SK-N-SH treated with all-trans-retinoic acid at 6 μM for 48 hours (cell line): ENCODE results near the gene PNPO.
A peak's percentile ranks its signal among the peaks of the same experiment; 100 is the strongest.

Experiments used
- ATAC-seq: fragments of 200-7000 bp; cut with Tn5 transposase; 3 replicates; pipeline ENCODE4 v1.9.1; 2020; ENCODE audit warnings: mild to moderate bottlenecking, moderate library complexity
- ARNTL ChIP-seq: fragments of 450-650 bp; formaldehyde crosslinking; IDR thresholded peaks from 2 replicates; pipeline ENCODE4 v1.5.0; 2020; ENCODE audit warnings: low read depth, mild to moderate bottlenecking, moderate library complexity, borderline replicate concordance
- BACH2 ChIP-seq: fragments of 250-450 bp; sonication (Bioruptor Pico); IDR thresholded peaks from 2 replicates; pipeline ENCODE4 v1.9.0; 2021; ENCODE audit warnings: mild to moderate bottlenecking, borderline replicate concordance
- CSDC2 ChIP-seq: fragments of 250-450 bp; sonication (Bioruptor Pico); IDR thresholded peaks from 2 replicates; pipeline ENCODE4 v1.5.0; 2020; ENCODE audit warnings: mild to moderate bottlenecking, moderate library complexity
- GLIS3 ChIP-seq: fragments of 250-450 bp; sonication (Bioruptor Pico); IDR thresholded peaks from 2 replicates; pipeline ENCODE4 v1.5.0; 2020; ENCODE audit warnings: mild to moderate bottlenecking, moderate library complexity
- ISL1 ChIP-seq: fragments of 250-450 bp; sonication (Bioruptor Pico); IDR thresholded peaks from 2 replicates; pipeline ENCODE4 v2.1.2; 2022; ENCODE audit warnings: mild to moderate bottlenecking, moderate library complexity
- OSR1 ChIP-seq: fragments of 250-450 bp; sonication (Bioruptor Pico); IDR thresholded peaks from 2 replicates; pipeline ENCODE4 v1.8.0; 2022; ENCODE audit warnings: moderate library complexity, mild to moderate bottlenecking, inconsistent platforms
- PPARA ChIP-seq: fragments of 250-450 bp; sonication (Bioruptor Pico); IDR thresholded peaks from 2 replicates; pipeline ENCODE4 v1.5.0; 2020; ENCODE audit warnings: mild to moderate bottlenecking, borderline replicate concordance
- RARB ChIP-seq: fragments of 250-450 bp; sonication (Bioruptor Pico); IDR thresholded peaks from 2 replicates; pipeline ENCODE4 v1.8.0; 2021; ENCODE audit warnings: mild to moderate bottlenecking, moderate library complexity
- SNAI2 ChIP-seq: fragments of 250-450 bp; sonication (Bioruptor Pico); IDR thresholded peaks from 2 replicates; pipeline ENCODE4 v1.5.0; 2020; ENCODE audit warnings: mild to moderate bottlenecking, moderate library complexity
- TCF4 ChIP-seq: fragments of 250-450 bp; sonication (Bioruptor Pico); IDR thresholded peaks from 2 replicates; pipeline ENCODE4 v1.8.0; 2021; ENCODE audit warnings: mild to moderate bottlenecking, moderate library complexity, borderline replicate concordance
- TOX ChIP-seq: fragments of 250-450 bp; sonication (Bioruptor Pico); IDR thresholded peaks from 2 replicates; pipeline ENCODE4 v1.8.0; 2021; ENCODE audit warnings: mild to moderate bottlenecking, moderate library complexity, borderline replicate concordance
- ZC3H10 ChIP-seq: fragments of 250-450 bp; sonication (Bioruptor Pico); IDR thresholded peaks from 2 replicates; pipeline ENCODE4 v1.5.1; 2021; ENCODE audit warnings: mild to moderate bottlenecking, moderate library complexity
- ZFP3 ChIP-seq: fragments of 250-450 bp; sonication (Bioruptor Pico); IDR thresholded peaks from 2 replicates; pipeline ENCODE4 v1.5.0; 2020; ENCODE audit warnings: mild to moderate bottlenecking, moderate library complexity
- ZFP30 ChIP-seq: fragments of 450-650 bp; formaldehyde crosslinking; IDR thresholded peaks from 2 replicates; pipeline ENCODE4 v1.5.0; 2022; ENCODE audit warnings: mild to moderate bottlenecking, moderate library complexity
- ZNF8 ChIP-seq: fragments of 450-650 bp; formaldehyde crosslinking; IDR thresholded peaks from 2 replicates; pipeline ENCODE4 v1.5.0; 2020; ENCODE audit warnings: mild to moderate bottlenecking, moderate library complexity
- TF ChIP-seq, protein P1 (sequence below): fragments of 250-450 bp; sonication (Bioruptor Pico); IDR thresholded peaks from 2 replicates; pipeline ENCODE4 v1.5.1; 2020; ENCODE audit warnings: low read depth, mild to moderate bottlenecking, moderate library complexity
- TF ChIP-seq, protein P2 (sequence below): fragments of 250-450 bp; sonication (Bioruptor Pico); IDR thresholded peaks from 2 replicates; pipeline ENCODE4 v1.8.0; 2021; ENCODE audit warnings: low read depth, mild to moderate bottlenecking, moderate library complexity, borderline replicate concordance
- TF ChIP-seq, protein P3 (sequence below): fragments of 250-450 bp; sonication (Bioruptor Pico); IDR thresholded peaks from 2 replicates; pipeline ENCODE4 v1.8.0; 2020; ENCODE audit warnings: mild to moderate bottlenecking, moderate library complexity, borderline replicate concordance
- TF ChIP-seq, protein P4 (sequence below): fragments of 250-450 bp; sonication (Bioruptor Pico); IDR thresholded peaks from 2 replicates; pipeline ENCODE4 v1.5.0; 2020; ENCODE audit warnings: mild to moderate bottlenecking, moderate library complexity

The PNPO gene

DNA sequence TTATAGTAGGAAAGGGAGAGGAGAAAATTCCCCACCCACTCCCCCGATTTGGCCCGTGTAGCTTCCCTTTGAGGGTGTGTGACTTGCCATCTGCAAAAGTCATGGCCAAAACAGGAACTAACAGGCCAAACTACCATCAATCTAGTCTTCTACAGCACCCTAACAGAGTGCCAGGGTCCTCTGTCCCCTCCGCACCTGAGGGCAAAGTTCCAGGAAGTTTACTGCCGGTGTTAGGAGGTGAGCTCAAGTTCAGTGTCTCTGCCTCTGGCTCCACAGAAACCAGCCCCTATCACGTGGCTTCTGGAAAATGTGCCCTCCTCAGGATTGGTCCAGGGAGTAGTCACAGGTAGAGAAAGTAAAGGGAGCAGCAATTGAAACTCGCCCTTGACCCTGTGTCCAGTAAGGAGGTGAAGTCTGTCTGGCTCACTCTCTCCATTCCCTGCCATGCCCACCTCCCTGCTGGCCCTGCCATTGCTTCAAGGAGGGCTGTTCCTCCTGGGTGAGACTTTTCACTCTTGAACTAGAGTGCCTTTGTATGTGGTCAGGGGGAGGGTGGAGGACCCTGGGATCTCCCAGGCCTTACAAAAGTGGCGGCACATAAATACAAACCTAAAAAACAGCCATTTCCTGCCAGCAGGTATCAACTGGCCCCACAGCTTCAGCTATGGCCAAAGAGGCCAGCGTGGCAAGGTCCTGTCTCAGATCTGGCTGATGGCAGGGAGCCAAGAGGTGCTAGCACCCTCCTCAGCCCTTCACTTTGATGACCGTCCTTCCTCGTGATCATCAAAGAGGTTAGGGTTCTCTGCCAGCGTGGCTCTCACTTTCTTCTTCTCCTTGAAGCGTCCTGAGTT, 11.0 kb downstream of the PNPO start:
- no peak for ATAC-seq
- TF ChIP-seq, protein P1, sequence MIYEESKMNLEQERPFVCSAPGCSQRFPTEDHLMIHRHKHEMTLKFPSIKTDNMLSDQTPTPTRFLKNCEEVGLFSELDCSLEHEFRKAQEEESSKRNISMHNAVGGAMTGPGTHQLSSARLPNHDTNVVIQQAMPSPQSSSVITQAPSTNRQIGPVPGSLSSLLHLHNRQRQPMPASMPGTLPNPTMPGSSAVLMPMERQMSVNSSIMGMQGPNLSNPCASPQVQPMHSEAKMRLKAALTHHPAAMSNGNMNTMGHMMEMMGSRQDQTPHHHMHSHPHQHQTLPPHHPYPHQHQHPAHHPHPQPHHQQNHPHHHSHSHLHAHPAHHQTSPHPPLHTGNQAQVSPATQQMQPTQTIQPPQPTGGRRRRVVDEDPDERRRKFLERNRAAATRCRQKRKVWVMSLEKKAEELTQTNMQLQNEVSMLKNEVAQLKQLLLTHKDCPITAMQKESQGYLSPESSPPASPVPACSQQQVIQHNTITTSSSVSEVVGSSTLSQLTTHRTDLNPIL (CRISPR knock-in tag), result no peak
- TF ChIP-seq PPARA (CRISPR knock-in tag), result no peak
- TF ChIP-seq BACH2, result no peak
- TF ChIP-seq RARB (CRISPR knock-in tag), result no peak
- TF ChIP-seq CSDC2 (CRISPR knock-in tag), result no peak
- TF ChIP-seq, protein P2, sequence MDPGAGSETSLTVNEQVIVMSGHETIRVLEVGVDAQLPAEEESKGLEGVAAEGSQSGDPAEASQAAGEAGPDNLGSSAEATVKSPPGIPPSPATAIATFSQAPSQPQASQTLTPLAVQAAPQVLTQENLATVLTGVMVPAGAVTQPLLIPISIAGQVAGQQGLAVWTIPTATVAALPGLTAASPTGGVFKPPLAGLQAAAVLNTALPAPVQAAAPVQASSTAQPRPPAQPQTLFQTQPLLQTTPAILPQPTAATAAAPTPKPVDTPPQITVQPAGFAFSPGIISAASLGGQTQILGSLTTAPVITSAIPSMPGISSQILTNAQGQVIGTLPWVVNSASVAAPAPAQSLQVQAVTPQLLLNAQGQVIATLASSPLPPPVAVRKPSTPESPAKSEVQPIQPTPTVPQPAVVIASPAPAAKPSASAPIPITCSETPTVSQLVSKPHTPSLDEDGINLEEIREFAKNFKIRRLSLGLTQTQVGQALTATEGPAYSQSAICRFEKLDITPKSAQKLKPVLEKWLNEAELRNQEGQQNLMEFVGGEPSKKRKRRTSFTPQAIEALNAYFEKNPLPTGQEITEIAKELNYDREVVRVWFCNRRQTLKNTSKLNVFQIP, result no peak
- no peak for TF ChIP-seq TOX (CRISPR knock-in tag)
- no peak for TF ChIP-seq ZFP30 (CRISPR knock-in tag)
- TF ChIP-seq ISL1, result no peak
- no peak for TF ChIP-seq ZNF8 (CRISPR knock-in tag)
- no peak for TF ChIP-seq ZFP3 (CRISPR knock-in tag)
- no peak for TF ChIP-seq ZC3H10 (CRISPR knock-in tag)
- no peak for TF ChIP-seq SNAI2 (CRISPR knock-in tag)
- no peak for TF ChIP-seq ARNTL (CRISPR knock-in tag)
- TF ChIP-seq, protein P3, sequence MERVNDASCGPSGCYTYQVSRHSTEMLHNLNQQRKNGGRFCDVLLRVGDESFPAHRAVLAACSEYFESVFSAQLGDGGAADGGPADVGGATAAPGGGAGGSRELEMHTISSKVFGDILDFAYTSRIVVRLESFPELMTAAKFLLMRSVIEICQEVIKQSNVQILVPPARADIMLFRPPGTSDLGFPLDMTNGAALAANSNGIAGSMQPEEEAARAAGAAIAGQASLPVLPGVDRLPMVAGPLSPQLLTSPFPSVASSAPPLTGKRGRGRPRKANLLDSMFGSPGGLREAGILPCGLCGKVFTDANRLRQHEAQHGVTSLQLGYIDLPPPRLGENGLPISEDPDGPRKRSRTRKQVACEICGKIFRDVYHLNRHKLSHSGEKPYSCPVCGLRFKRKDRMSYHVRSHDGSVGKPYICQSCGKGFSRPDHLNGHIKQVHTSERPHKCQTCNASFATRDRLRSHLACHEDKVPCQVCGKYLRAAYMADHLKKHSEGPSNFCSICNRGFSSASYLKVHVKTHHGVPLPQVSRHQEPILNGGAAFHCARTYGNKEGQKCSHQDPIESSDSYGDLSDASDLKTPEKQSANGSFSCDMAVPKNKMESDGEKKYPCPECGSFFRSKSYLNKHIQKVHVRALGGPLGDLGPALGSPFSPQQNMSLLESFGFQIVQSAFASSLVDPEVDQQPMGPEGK (CRISPR knock-in tag), result no peak
- TF ChIP-seq GLIS3 (CRISPR knock-in tag), result no peak
- no peak for TF ChIP-seq TCF4 (CRISPR knock-in tag)
- TF ChIP-seq OSR1 (CRISPR knock-in tag), result no peak

DNA sequence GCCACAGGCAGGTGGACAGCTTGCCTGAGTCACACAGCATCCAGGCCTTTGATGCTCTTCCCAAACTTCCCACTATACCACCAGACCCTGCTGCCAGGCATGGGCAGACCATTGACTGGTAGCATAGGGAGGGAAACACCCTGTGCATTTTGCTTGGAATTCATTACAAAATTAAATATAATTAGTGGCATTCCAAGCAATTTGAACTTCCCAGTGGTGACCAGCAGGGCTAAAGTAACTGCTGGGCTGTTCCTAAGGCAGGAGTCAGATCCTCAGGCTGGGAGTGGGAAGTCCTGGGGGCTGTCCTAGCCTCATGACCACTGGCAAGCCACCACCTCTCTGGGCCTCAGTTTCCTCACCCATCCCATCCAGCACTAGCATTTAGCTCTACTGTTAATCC, 12.5 kb downstream of the PNPO start:
- no peak for ATAC-seq
- TF ChIP-seq ISL1, result 0 out of 2 replicates have a peak, but pooled peaks have one; percentile 21
- no peak for TF ChIP-seq OSR1 (CRISPR knock-in tag)
- TF ChIP-seq, protein P1 (CRISPR knock-in tag), result no peak
- TF ChIP-seq, protein P4, sequence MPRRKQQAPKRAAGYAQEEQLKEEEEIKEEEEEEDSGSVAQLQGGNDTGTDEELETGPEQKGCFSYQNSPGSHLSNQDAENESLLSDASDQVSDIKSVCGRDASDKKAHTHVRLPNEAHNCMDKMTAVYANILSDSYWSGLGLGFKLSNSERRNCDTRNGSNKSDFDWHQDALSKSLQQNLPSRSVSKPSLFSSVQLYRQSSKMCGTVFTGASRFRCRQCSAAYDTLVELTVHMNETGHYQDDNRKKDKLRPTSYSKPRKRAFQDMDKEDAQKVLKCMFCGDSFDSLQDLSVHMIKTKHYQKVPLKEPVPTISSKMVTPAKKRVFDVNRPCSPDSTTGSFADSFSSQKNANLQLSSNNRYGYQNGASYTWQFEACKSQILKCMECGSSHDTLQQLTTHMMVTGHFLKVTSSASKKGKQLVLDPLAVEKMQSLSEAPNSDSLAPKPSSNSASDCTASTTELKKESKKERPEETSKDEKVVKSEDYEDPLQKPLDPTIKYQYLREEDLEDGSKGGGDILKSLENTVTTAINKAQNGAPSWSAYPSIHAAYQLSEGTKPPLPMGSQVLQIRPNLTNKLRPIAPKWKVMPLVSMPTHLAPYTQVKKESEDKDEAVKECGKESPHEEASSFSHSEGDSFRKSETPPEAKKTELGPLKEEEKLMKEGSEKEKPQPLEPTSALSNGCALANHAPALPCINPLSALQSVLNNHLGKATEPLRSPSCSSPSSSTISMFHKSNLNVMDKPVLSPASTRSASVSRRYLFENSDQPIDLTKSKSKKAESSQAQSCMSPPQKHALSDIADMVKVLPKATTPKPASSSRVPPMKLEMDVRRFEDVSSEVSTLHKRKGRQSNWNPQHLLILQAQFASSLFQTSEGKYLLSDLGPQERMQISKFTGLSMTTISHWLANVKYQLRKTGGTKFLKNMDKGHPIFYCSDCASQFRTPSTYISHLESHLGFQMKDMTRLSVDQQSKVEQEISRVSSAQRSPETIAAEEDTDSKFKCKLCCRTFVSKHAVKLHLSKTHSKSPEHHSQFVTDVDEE (CRISPR knock-in tag), result no peak
- no peak for TF ChIP-seq PPARA (CRISPR knock-in tag)
